Astrocyte (in vitro differentiated cells and primary cell): ENCODE data around the gene FTO. TPM values are rescaled to one million over a fixed set of nuclear protein-coding genes. Genes with fewer than 3 reads are reported as not detected.

Source experiments
- DNase-seq: peaks from one replicate; pipeline ENCODE4 v3.0.0-alpha.2; 2010; ENCODE audit warnings: low read depth
- FAIRE-seq: peaks from 2 replicates; lab custom pipeline; 2011; peaks lifted over from hg19 to GRCh38; lab: Jason Lieb, UNC
- H2AFZ ChIP-seq: 2 replicates; pipeline ENCODE4 v1.6.0; 2012; ENCODE audit warnings: low read depth, low read length, inconsistent platforms
- H3K27ac ChIP-seq: 2 replicates; pipeline ENCODE4 v1.5.1; 2011; ENCODE audit warnings: low read depth, low read length, inconsistent platforms
- H3K27me3 ChIP-seq: 2 replicates; pipeline ENCODE4 v1.6.0; 2011; ENCODE audit warnings: low read length, inconsistent platforms; ENCODE audit not compliant: insufficient read depth
- H3K36me3 ChIP-seq: 2 replicates; pipeline ENCODE4 v1.5.1; 2011; ENCODE audit warnings: low read length, inconsistent platforms; ENCODE audit not compliant: insufficient read depth
- H3K4me1 ChIP-seq: 2 replicates; pipeline ENCODE4 v1.5.1; 2011; ENCODE audit warnings: low read length, inconsistent platforms; ENCODE audit not compliant: insufficient read depth
- H3K4me2 ChIP-seq: 2 replicates; pipeline ENCODE4 v1.6.0; 2012; ENCODE audit warnings: low read length, inconsistent platforms
- H3K4me3 ChIP-seq: 2 replicates; pipeline ENCODE4 v1.5.1; 2011; ENCODE audit warnings: low read depth, mild to moderate bottlenecking, low read length, inconsistent platforms; ENCODE audit not compliant: insufficient read depth
- H3K79me2 ChIP-seq: 2 replicates; pipeline ENCODE4 v1.6.0; 2012; ENCODE audit warnings: mild to moderate bottlenecking, low read length, inconsistent platforms; ENCODE audit not compliant: insufficient read depth
- H3K9ac ChIP-seq: 2 replicates; pipeline ENCODE4 v1.6.0; 2012; ENCODE audit warnings: mild to moderate bottlenecking, low read length, inconsistent platforms
- H3K9me3 ChIP-seq: 2 replicates; pipeline ENCODE4 v1.5.1; 2012; ENCODE audit warnings: low read depth, mild to moderate bottlenecking, low read length, inconsistent platforms; ENCODE audit not compliant: insufficient read depth
- H4K20me1 ChIP-seq: 2 replicates; pipeline ENCODE4 v1.6.0; 2012; ENCODE audit warnings: low read length, inconsistent platforms; ENCODE audit not compliant: insufficient read depth
- H3K27ac Mint-ChIP-seq: one replicate; pipeline ENCODE4 v1.8.0; 2021; ENCODE audit warnings: mild to moderate bottlenecking, mixed read lengths; ENCODE audit not compliant: unreplicated experiment
- H3K27me3 Mint-ChIP-seq: one replicate; pipeline ENCODE4 v1.8.0; 2021; ENCODE audit warnings: low read depth, mixed read lengths; ENCODE audit not compliant: unreplicated experiment
- H3K36me3 Mint-ChIP-seq: one replicate; pipeline ENCODE4 v1.8.0; 2021; ENCODE audit warnings: low read depth, mixed read lengths; ENCODE audit not compliant: unreplicated experiment
- H3K4me1 Mint-ChIP-seq: one replicate; pipeline ENCODE4 v1.8.0; 2021; ENCODE audit warnings: low read depth, mixed read lengths; ENCODE audit not compliant: unreplicated experiment
- H3K4me3 Mint-ChIP-seq: one replicate; pipeline ENCODE4 v1.8.0; 2021; ENCODE audit warnings: mild to moderate bottlenecking, moderate library complexity, mixed read lengths; ENCODE audit not compliant: unreplicated experiment
- H3K9me3 Mint-ChIP-seq: one replicate; pipeline ENCODE4 v1.8.0; 2021; ENCODE audit warnings: mild to moderate bottlenecking, mixed read lengths; ENCODE audit not compliant: unreplicated experiment
- EZH2 ChIP-seq: IDR thresholded peaks from 2 replicates; pipeline ENCODE4 v1.6.1; 2012; ENCODE audit warnings: mild to moderate bottlenecking, low read length, inconsistent platforms; ENCODE audit not compliant: insufficient read depth
- total RNA-seq: library from RNA; stranded (reverse); gene quantifications from 2 replicates; pipeline ENCODE4 v1.2.1, GENCODE V29; 2021
- TF ChIP-seq, protein P1 (sequence below): IDR thresholded peaks from 2 replicates; pipeline ENCODE4 v1.5.1; 2011; ENCODE audit warnings: low read depth, mild to moderate bottlenecking, inconsistent platforms, low read length, moderate library complexity; ENCODE audit not compliant: insufficient read depth

FTO gene
- total RNA-seq, 1 donor from 2014 or later: 73.1 TPM

- no peak for TF ChIP-seq EZH2
- TF ChIP-seq, protein P1, sequence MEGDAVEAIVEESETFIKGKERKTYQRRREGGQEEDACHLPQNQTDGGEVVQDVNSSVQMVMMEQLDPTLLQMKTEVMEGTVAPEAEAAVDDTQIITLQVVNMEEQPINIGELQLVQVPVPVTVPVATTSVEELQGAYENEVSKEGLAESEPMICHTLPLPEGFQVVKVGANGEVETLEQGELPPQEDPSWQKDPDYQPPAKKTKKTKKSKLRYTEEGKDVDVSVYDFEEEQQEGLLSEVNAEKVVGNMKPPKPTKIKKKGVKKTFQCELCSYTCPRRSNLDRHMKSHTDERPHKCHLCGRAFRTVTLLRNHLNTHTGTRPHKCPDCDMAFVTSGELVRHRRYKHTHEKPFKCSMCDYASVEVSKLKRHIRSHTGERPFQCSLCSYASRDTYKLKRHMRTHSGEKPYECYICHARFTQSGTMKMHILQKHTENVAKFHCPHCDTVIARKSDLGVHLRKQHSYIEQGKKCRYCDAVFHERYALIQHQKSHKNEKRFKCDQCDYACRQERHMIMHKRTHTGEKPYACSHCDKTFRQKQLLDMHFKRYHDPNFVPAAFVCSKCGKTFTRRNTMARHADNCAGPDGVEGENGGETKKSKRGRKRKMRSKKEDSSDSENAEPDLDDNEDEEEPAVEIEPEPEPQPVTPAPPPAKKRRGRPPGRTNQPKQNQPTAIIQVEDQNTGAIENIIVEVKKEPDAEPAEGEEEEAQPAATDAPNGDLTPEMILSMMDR: no peak
- Histone ChIP-seq H3K4me3 (no peak overlapping the region), H2AFZ (no peak overlapping the region), H3K4me1 (no peaks in the 10 kb centered on the region), H3K36me3 (no peaks in the 10 kb centered on the region), H3K27me3 (no peaks in the 10 kb centered on the region), H3K79me2 (no peaks in the 10 kb centered on the region), H4K20me1 (peaks cover 2% of the 10 kb centered on the region), H3K4me2 (no peak overlapping the region), H3K9ac (no peak overlapping the region), H3K27ac (no peak overlapping the region), H3K9me3 (no peaks in the 10 kb centered on the region)
- FAIRE-seq: no peak
- no peak overlapping the region for H3K4me3 Mint-ChIP-seq
- peaks cover 2% of the 10 kb centered on the region for H3K9me3 Mint-ChIP-seq
- no peaks in the 10 kb centered on the region for H3K27me3 Mint-ChIP-seq
- H3K4me1 Mint-ChIP-seq: peaks cover 10% of the 10 kb centered on the region
- H3K36me3 Mint-ChIP-seq: peaks cover 3% of the 10 kb centered on the region
- H3K27ac Mint-ChIP-seq: no peak overlapping the region
- DNase-seq: no peak
Measured at GRCh38 chr16:54071514-54071913, 367.6 kb downstream of the FTO start.

GRCh38 chr16:54072237-54072636 lies 368.3 kb downstream of the FTO start:
- Mint-ChIP-seq H3K36me3 (peaks cover 3% of the 10 kb centered on the region), H3K27ac (no peak overlapping the region), H3K9me3 (peaks cover 2% of the 10 kb centered on the region), H3K4me3 (no peak overlapping the region), H3K4me1 (peaks cover 10% of the 10 kb centered on the region), H3K27me3 (no peaks in the 10 kb centered on the region)
- Histone ChIP-seq H3K36me3 (no peaks in the 10 kb centered on the region), H3K4me3 (no peak overlapping the region), H3K9ac (no peak overlapping the region), H3K9me3 (no peaks in the 10 kb centered on the region), H3K27me3 (no peaks in the 10 kb centered on the region), H3K27ac (no peak overlapping the region), H3K4me2 (no peak overlapping the region), H3K79me2 (no peaks in the 10 kb centered on the region), H4K20me1 (no peaks in the 10 kb centered on the region), H2AFZ (no peak overlapping the region), H3K4me1 (peaks cover 4% of the 10 kb centered on the region)
- TF ChIP-seq, protein P1: no peak
- TF ChIP-seq EZH2: no peak
- no peak for DNase-seq
- no peak for FAIRE-seq

DNA sequence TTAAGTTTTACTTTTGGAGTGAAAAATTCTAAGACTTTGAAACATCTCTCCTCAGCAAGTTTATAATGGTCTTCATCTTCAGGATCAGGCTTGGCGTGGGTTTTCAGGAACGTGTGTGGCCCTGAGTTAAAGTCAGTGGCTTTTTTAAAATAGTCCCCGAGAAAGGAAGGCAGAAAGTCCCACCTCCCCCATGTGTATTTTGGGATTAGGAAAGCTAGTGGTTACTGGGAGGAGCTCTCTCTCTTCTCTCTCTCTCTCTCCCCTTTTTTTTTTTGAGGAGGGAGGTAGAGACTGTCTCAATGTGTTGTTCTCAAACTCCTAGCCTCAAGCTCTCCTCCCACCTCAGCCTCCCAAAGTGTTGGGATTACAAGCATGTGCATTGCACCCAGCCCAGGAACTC lies 369.4 kb downstream of the FTO start:
- no peaks in the 10 kb centered on the region for H4K20me1 ChIP-seq
- H3K27ac ChIP-seq: no peak overlapping the region
- H2AFZ ChIP-seq: no peak overlapping the region
- peaks cover 2% of the 10 kb centered on the region for H3K9me3 Mint-ChIP-seq
- no peak overlapping the region for H3K4me2 ChIP-seq
- H3K4me1 ChIP-seq: peaks cover 11% of the 10 kb centered on the region
- H3K36me3 ChIP-seq: no peaks in the 10 kb centered on the region
- H3K27me3 Mint-ChIP-seq: no peaks in the 10 kb centered on the region
- H3K4me1 Mint-ChIP-seq: peaks cover 10% of the 10 kb centered on the region
- no peak overlapping the region for H3K9ac ChIP-seq
- FAIRE-seq (no peak), DNase-seq (no peak)
- no peak overlapping the region for H3K27ac Mint-ChIP-seq
- H3K9me3 ChIP-seq: no peaks in the 10 kb centered on the region
- H3K36me3 Mint-ChIP-seq: peaks cover 3% of the 10 kb centered on the region
- H3K27me3 ChIP-seq: no peaks in the 10 kb centered on the region
- H3K79me2 ChIP-seq: no peaks in the 10 kb centered on the region
- H3K4me3 ChIP-seq: no peak overlapping the region
- no peak overlapping the region for H3K4me3 Mint-ChIP-seq
- TF ChIP-seq EZH2: no peak
- TF ChIP-seq, protein P1: no peak
